Measurements from ENCODE around the gene NRXN3. TPM values are rescaled to one million over a fixed set of nuclear protein-coding genes. Genes with fewer than 3 reads are reported as not detected.

NRXN3 gene
- total and polyA plus RNA-seq, 4 donors: 0.07 to 1.2 (median 0.23) TPM

GRCh38 chr14:79091381-79091963 lies 921.3 kb downstream of the NRXN3 start:
- H3K27ac ChIP-seq (ENCODE audit: low read depth in 1 of 2, low read length in 2 of 2): no peak overlapping the region
- H3K36me3 ChIP-seq (ENCODE audit: control insufficient read depth in 4 of 4, insufficient read depth in 3 of 4, low read depth in 1 of 4, low read length in 3 of 4): no peaks in the 10 kb centered on the region
- H3K4me3 ChIP-seq (ENCODE audit: low read depth in 1 of 3, low read length in 3 of 3): no peak overlapping the region
- TF ChIP-seq, protein P1, sequence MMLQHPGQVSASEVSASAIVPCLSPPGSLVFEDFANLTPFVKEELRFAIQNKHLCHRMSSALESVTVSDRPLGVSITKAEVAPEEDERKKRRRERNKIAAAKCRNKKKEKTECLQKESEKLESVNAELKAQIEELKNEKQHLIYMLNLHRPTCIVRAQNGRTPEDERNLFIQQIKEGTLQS (IDR thresholded peaks at IDR 0.05): no peak
- TF ChIP-seq GABPA (IDR thresholded peaks at IDR 0.05 in 1 of 2, conservative IDR thresholded peaks at IDR 0.05 in 1 of 2) (no peak), ZBTB33 (IDR thresholded peaks at IDR 0.05) (no peak), SP1 (IDR thresholded peaks at IDR 0.05) (no peak), MAX (IDR thresholded peaks at IDR 0.05) (no peak), TAF1 (conservative IDR thresholded peaks at IDR 0.05) (no peak), JUND (IDR thresholded peaks at IDR 0.05) (no peak), HNF4A (conservative IDR thresholded peaks at IDR 0.05) (no peak), CTCF (IDR thresholded peaks at IDR 0.05; ENCODE audit: low read depth, low read length, missing input control) (no peak), EGR1 (IDR thresholded peaks at IDR 0.05; ENCODE audit: low read depth in 2 of 2) (no peak), RXRA (IDR thresholded peaks at IDR 0.05) (no peak), FOXA2 (IDR thresholded peaks at IDR 0.05) (no peak), NR2F2 (IDR thresholded peaks at IDR 0.05) (no peak)
- DNase-seq (ENCODE audit: low spot score): no peak
- no peaks in the 10 kb centered on the region for H3K4me1 ChIP-seq (ENCODE audit: control insufficient read depth in 4 of 4, insufficient read depth in 4 of 4, low read length in 3 of 4)
- H3K27me3 ChIP-seq (ENCODE audit: control insufficient read depth in 4 of 4, insufficient read depth in 4 of 4, low read length in 3 of 4): peaks cover 0 to 6% (median 0%) of the 10 kb centered on the region in 4 donors
- H3K9me3 ChIP-seq (ENCODE audit: control insufficient read depth in 4 of 4, low read length in 3 of 4): no peaks in the 10 kb centered on the region
- H3K9ac ChIP-seq (ENCODE audit: low read depth in 1 of 2, low read length in 2 of 2): no peak overlapping the region
- WGBS: 31% methylated on average over 4 of the region's 4 CpGs

DNA sequence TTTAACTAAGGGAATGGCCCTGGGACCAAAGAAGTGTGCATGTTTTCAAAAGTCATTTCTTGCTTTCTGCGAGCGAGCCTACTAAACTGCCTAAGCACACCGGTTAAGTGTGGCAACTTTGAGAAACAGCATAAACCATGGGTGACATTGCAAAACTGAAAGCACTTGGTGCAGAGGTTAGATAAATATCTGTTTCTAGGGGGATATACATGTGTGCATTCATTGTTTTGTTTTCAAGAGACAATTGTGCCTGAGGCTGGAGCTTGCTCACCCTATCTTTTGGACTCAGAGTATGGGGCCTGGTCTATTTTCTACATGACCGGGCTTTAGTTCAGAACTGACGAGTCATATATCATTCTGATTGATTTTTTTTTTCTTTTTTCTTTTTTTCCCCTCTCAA lies 923.4 kb downstream of the NRXN3 start:
- 81% methylated on average over 5 of the region's 5 CpGs for whole genome bisulfite sequencing
- DNase-seq (ENCODE audit: low spot score): no peak
- Histone ChIP-seq H3K9me3 (ENCODE audit: control insufficient read depth in 4 of 4, low read length in 3 of 4) (peaks cover 0 to 1% (median 0%) of the 10 kb centered on the region in 4 donors), H3K27me3 (ENCODE audit: control insufficient read depth in 4 of 4, insufficient read depth in 4 of 4, low read length in 3 of 4) (no peaks in the 10 kb centered on the region), H3K4me3 (ENCODE audit: low read depth in 1 of 3, low read length in 3 of 3) (no peak overlapping the region), H3K4me1 (ENCODE audit: control insufficient read depth in 4 of 4, insufficient read depth in 4 of 4, low read length in 3 of 4) (no peaks in the 10 kb centered on the region), H3K36me3 (ENCODE audit: control insufficient read depth in 4 of 4, insufficient read depth in 3 of 4, low read depth in 1 of 4, low read length in 3 of 4) (no peaks in the 10 kb centered on the region), H3K27ac (ENCODE audit: low read depth in 1 of 2, low read length in 2 of 2) (no peak overlapping the region), H3K9ac (ENCODE audit: low read depth in 1 of 2, low read length in 2 of 2) (no peak overlapping the region)
- TF ChIP-seq, protein P1 (IDR thresholded peaks at IDR 0.05): no peak
- TF ChIP-seq FOXA2 (IDR thresholded peaks at IDR 0.05) (no peak), RXRA (IDR thresholded peaks at IDR 0.05) (no peak), TAF1 (conservative IDR thresholded peaks at IDR 0.05) (no peak), FOXA1 (IDR thresholded peaks at IDR 0.05) (no peak), SP1 (IDR thresholded peaks at IDR 0.05) (no peak), HNF4G (IDR thresholded peaks at IDR 0.05) (no peak), CTCF (IDR thresholded peaks at IDR 0.05; ENCODE audit: low read depth, low read length, missing input control) (no peak), NR2F2 (IDR thresholded peaks at IDR 0.05) (no peak), REST (IDR thresholded peaks at IDR 0.05) (no peak), EGR1 (IDR thresholded peaks at IDR 0.05; ENCODE audit: low read depth in 2 of 2) (no peak), HNF4A (conservative IDR thresholded peaks at IDR 0.05) (no peak), MAX (IDR thresholded peaks at IDR 0.05) (no peak), ZBTB33 (IDR thresholded peaks at IDR 0.05) (no peak), RAD21 (IDR thresholded peaks at IDR 0.05) (no peak)
